GM06990 (cell line): ENCODE results near the gene CD34.

Experiments used
- DNase-seq: peaks from one replicate; pipeline ENCODE4 v3.0.0-alpha.2; 2011; ENCODE audit not compliant: insufficient read length; ENCODE audit errors: extremely low read depth
- H3K27me3 ChIP-seq: replicated peaks from 2 replicates; pipeline ENCODE4 v1.6.0; 2011; ENCODE audit warnings: low read length; ENCODE audit not compliant: control insufficient read depth, insufficient read depth
- H3K36me3 ChIP-seq: 2 replicates; pipeline ENCODE4 v1.5.1; 2011; ENCODE audit warnings: low read length; ENCODE audit not compliant: control insufficient read depth, insufficient read depth
- H3K4me3 ChIP-seq: replicated peaks from 2 replicates; pipeline ENCODE4 v1.5.1; 2011; ENCODE audit warnings: low read depth, mild to moderate bottlenecking, control low read depth, low read length
- TF ChIP-seq, protein P1 (sequence below): IDR thresholded peaks from 2 replicates; pipeline ENCODE4 v1.5.1; 2011; ENCODE audit warnings: low read length, control low read depth, mild to moderate bottlenecking, inconsistent platforms; ENCODE audit not compliant: insufficient read depth, poor library complexity, severe bottlenecking

The CD34 gene

DNA sequence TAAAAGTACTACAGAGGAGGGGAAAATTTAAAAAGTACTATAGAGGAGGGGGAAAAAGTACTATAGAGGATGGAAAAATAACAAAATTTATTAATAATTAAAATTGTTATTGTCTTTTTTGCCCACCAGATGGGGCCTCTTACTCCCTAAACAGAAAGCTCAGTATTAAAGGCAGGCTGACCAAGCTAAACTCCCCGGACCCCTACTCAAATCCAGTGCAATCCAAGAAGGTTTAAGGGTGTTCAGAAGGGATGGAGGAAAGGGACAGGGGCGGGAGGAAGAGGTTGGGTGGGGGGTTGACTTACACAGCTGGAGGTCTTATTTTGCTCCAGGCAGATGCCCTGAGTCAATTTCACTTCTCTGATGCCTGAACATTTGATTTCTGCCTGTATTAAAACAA, 13.7 kb downstream of the CD34 start:
- Histone ChIP-seq H3K27me3 (peaks cover 2% of the 10 kb centered on the region; the same call in 1 of the 2 replicates), H3K36me3 (no peaks in the 10 kb centered on the region), H3K4me3 (no peak overlapping the region)
- TF ChIP-seq, protein P1, sequence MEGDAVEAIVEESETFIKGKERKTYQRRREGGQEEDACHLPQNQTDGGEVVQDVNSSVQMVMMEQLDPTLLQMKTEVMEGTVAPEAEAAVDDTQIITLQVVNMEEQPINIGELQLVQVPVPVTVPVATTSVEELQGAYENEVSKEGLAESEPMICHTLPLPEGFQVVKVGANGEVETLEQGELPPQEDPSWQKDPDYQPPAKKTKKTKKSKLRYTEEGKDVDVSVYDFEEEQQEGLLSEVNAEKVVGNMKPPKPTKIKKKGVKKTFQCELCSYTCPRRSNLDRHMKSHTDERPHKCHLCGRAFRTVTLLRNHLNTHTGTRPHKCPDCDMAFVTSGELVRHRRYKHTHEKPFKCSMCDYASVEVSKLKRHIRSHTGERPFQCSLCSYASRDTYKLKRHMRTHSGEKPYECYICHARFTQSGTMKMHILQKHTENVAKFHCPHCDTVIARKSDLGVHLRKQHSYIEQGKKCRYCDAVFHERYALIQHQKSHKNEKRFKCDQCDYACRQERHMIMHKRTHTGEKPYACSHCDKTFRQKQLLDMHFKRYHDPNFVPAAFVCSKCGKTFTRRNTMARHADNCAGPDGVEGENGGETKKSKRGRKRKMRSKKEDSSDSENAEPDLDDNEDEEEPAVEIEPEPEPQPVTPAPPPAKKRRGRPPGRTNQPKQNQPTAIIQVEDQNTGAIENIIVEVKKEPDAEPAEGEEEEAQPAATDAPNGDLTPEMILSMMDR, result peak; percentile 23
- DNase-seq, result no peak

DNA sequence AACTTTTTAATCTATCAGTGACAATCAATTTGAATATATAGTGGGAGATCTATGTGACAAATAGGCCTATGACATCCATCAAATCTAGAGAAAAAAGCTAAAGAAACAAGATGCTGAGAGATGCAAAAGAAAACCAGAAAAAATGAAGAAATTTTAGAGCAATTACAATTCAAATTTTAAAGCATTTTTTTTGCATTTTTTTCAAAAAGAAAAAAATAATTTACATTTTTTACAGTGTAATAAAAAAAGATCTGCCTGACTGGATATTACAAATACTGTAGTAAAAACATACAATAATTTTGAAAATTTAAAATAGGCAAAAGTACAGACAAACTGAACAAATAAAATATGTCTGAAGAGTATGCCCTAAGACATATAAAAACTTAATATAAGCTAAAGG, 14.4 kb downstream of the CD34 start:
- DNase-seq, result no peak
- H3K4me3 ChIP-seq, result no peak overlapping the region
- TF ChIP-seq, protein P1, result no peak
- H3K27me3 ChIP-seq, result peaks cover 2% of the 10 kb centered on the region; the same call in 1 of the 2 replicates
- H3K36me3 ChIP-seq, result no peaks in the 10 kb centered on the region

- no peak for DNase-seq
- Histone ChIP-seq H3K27me3 (peaks cover 2% of the 10 kb centered on the region; the same call in 1 of the 2 replicates), H3K4me3 (no peak overlapping the region), H3K36me3 (no peaks in the 10 kb centered on the region)
- TF ChIP-seq, protein P1, result no peak
Observed at GRCh38 chr1:207894704-207895103, 16.2 kb downstream of the CD34 start.

DNA sequence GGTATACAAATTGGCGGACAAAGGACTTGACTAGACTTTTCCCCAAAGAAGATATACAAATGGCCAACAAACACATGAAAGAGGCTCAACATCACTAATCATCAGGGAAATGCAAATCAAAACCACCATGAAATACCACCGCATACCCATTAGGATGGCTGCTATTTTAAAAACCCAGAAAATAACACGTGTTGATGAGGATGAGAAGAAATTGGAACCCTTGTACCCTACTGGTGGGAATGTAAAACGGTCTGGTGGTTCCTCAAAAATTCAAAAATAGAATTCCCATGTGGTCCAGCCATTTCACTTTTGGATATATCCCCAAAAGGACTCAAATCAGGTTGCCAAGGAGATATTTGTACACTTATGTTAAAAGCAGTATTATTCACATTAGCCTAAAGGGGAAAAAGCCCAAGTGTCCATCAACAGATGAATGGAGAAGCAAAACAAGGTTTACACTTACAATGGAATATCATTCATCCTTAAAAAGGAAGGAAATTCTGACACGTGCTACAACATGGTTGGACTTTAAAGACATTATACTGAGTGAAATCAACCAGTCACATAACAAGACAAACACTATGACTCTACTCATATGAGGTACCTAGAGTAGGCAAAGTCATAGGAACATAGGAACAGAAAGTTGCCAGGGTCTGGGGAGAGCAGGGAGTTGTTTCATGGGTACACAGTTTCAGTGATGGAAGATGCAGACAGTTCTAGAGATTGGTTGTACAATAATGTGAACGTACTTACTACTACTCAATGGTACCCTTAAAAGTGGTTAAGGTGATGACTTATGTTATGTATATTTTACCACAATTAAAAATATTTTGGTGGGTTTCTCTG, 17.0 kb downstream of the CD34 start:
- H3K27me3 ChIP-seq, result peaks cover 2% of the 10 kb centered on the region; the same call in 1 of the 2 replicates
- H3K4me3 ChIP-seq, result no peak overlapping the region
- no peaks in the 10 kb centered on the region for H3K36me3 ChIP-seq
- TF ChIP-seq, protein P1, result no peak
- no peak for DNase-seq

DNA sequence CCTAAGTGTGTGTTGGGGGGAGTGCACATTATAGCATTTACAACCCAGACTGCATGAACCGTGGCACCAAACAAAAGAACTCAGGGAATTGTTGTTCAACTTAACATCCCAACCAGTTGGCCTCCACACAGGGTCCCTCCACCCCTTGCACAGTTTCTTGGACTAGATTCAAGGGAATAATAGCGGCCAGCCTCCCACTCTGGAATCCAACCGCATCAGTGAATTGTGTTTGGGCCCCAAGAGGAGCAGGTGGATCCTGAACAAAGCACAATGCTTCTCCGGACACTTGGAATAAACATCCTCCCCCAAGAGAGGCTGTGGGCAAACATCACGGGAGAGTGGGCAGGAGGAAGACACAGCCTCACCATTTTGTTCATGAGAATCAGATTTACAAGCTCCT, 18.2 kb downstream of the CD34 start:
- no peak overlapping the region for H3K4me3 ChIP-seq
- H3K36me3 ChIP-seq, result no peaks in the 10 kb centered on the region
- DNase-seq, result no peak
- peaks cover 2% of the 10 kb centered on the region; the same call in 1 of the 2 replicates for H3K27me3 ChIP-seq
- TF ChIP-seq, protein P1, result no peak

DNA sequence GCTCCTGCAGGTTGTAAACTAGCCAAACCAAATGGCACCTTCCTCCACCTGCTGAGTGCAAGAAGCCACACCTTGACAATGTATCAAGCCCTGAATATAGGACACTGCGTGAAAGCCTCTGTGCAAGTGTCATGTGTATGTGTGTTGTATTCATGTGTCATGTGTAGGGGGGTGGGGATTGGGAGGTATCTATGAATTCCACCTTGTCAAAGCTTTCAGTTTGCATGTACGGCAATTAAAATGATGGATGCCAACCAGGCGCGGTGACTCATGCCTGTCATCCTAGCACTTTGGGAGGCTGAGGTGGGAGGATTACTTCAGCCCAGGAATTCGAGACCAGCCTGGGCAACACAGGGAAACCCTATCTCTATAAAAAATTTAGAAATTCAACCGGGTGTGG, 19.8 kb downstream of the CD34 start:
- H3K36me3 ChIP-seq, result no peaks in the 10 kb centered on the region
- no peak overlapping the region for H3K4me3 ChIP-seq
- TF ChIP-seq, protein P1, result no peak
- H3K27me3 ChIP-seq, result peaks cover 2% of the 10 kb centered on the region; the same call in 1 of the 2 replicates
- no peak for DNase-seq
